Tibial nerve (tissue), 4 donors: ENCODE results near the gene THEMIS. TPM values are rescaled to one million over a fixed set of nuclear protein-coding genes. Genes with fewer than 3 reads are reported as not detected.

ENCODE experiments used
- DNase-seq, 2 donors: peaks; one replicate each; pipeline ENCODE4 v3.0.0-alpha.2; 2019; ENCODE audit warnings: low spot score in 2 of 2
- H3K27ac ChIP-seq, 4 donors: fragments of 200-600 bp; sonication (generic) in 3 of 4; one replicate each; pipeline ENCODE4 v1.5.1; 2017 to 2019; ENCODE audit warnings: mild to moderate bottlenecking in 1 of 4
- H3K27me3 ChIP-seq, 2 donors: fragments of 200-600 bp; sonication (generic) in 1 of 2; one replicate each; pipeline versions ENCODE4 v1.5.1 to v1.6.0; 2017 to 2019
- H3K36me3 ChIP-seq, 3 donors: fragments of 200-600 bp; sonication (generic); one replicate each; pipeline ENCODE4 v1.5.1; 2018 to 2019
- H3K4me1 ChIP-seq, 4 donors: fragments of 200-600 bp; sonication (generic) in 3 of 4; one replicate each; pipeline ENCODE4 v1.5.1; 2017 to 2019
- H3K4me3 ChIP-seq, 4 donors: fragments of 200-600 bp; sonication (generic) in 3 of 4; one replicate each; pipeline ENCODE4 v1.5.1; 2017 to 2019; ENCODE audit warnings: mild to moderate bottlenecking in 1 of 4, moderate library complexity in 1 of 4
- H3K9me3 ChIP-seq, 4 donors: fragments of 200-600 bp; sonication (generic) in 3 of 4; one replicate each; pipeline ENCODE4 v1.5.1; 2017 to 2019
- EP300 ChIP-seq, 2 donors: sonication (generic); formaldehyde crosslinking; IDR thresholded peaks; one replicate each; pipeline ENCODE4 v1.6.1; 2017; ENCODE audit warnings: antibody characterized with exemption in 2 of 2, mild to moderate bottlenecking in 1 of 2
- POLR2A ChIP-seq, 2 donors: fragments of 450-650 bp; IDR thresholded peaks; one replicate each; pipeline ENCODE4 v1.6.1; 2017; ENCODE audit warnings: antibody characterized with exemption in 2 of 2, mild to moderate bottlenecking in 2 of 2, moderate library complexity in 2 of 2
- WGBS, 2 donors: methylation state at CpG; one replicate each; pipeline ENCODE4 v1.1.5; 2018; 5-methylcytosine and 5-hydroxymethylcytosine counted together
- total RNA-seq, 4 donors: library from RNA; depleted of rRNA; stranded (reverse); fragments of >200 nt; gene quantifications; one replicate each; pipeline ENCODE4 v1.1.0, GENCODE V29; 2016
- TF ChIP-seq, protein P1 (sequence below), 5 experiments: fragments of 200-600 bp in 3 of 5; fragments of 450-650 bp in 2 of 5; sonication (generic) in 3 of 5; IDR thresholded peaks; one replicate each; pipeline ENCODE4 v1.5.1; 2016 to 2019; ENCODE audit warnings: antibody characterized with exemption in 5 of 5, mild to moderate bottlenecking in 3 of 5, moderate library complexity in 2 of 5

The THEMIS gene
- total RNA-seq, 4 donors from 2014 or later, result 0.22 to 0.98 (median 0.57) TPM

DNA sequence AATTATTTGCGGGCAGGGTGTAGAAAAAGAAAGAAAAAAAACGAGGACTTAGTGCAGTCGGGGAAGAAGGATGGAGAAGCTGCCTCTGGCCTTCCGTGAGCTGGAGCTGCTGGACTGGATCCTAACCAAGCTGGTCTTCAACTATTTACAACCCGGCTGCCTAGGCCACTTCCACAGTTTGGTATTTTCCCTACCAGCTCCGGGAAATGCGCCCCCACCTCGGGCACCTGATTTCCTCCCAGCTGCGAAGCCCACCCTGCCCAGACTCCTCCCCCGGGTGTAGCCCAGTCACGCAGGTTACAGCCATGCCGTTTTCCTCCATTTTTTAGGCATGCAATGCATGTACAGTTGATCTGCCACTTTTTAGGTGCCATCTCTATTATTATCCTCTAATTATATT, 21.2 kb downstream of the THEMIS start:
- Histone ChIP-seq H3K4me1 (no peaks in the 10 kb centered on the region), H3K4me3 (peak overlapping the region in 1 of 4 donors; percentile 9), H3K9me3 (no peaks in the 10 kb centered on the region), H3K36me3 (no peaks in the 10 kb centered on the region), H3K27me3 (no peaks in the 10 kb centered on the region), H3K27ac (no peak overlapping the region)
- 27 to 30% methylated on average over 12 of the region's 12 CpGs for WGBS, 2 donors
- no peak for DNase-seq
- TF ChIP-seq EP300 (IDR thresholded peaks at IDR 0.05) (no peak), POLR2A (IDR thresholded peaks at IDR 0.05) (no peak)
- TF ChIP-seq, protein P1, sequence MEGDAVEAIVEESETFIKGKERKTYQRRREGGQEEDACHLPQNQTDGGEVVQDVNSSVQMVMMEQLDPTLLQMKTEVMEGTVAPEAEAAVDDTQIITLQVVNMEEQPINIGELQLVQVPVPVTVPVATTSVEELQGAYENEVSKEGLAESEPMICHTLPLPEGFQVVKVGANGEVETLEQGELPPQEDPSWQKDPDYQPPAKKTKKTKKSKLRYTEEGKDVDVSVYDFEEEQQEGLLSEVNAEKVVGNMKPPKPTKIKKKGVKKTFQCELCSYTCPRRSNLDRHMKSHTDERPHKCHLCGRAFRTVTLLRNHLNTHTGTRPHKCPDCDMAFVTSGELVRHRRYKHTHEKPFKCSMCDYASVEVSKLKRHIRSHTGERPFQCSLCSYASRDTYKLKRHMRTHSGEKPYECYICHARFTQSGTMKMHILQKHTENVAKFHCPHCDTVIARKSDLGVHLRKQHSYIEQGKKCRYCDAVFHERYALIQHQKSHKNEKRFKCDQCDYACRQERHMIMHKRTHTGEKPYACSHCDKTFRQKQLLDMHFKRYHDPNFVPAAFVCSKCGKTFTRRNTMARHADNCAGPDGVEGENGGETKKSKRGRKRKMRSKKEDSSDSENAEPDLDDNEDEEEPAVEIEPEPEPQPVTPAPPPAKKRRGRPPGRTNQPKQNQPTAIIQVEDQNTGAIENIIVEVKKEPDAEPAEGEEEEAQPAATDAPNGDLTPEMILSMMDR (IDR thresholded peaks at IDR 0.05), result no peak

DNA sequence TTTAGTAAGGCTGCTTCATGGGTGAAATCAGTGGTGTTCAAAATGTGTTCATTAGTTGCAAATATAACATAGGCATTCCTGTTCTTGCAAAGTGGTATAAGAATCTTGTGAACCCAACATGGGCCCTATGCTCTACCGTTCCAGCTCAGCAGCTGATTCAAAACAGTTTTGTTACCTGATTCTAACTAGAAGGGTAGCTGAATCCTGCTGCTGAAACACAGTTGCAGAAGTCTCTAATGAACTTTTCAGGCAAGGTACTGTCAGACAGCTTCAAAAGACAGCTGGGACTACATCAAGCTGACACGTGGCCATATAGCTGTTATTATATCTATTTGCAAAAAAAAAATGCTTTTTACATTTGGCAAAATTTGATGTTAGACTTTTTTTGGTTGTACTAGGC, 22.7 kb downstream of the THEMIS start:
- Histone ChIP-seq H3K27ac (no peak overlapping the region), H3K36me3 (no peaks in the 10 kb centered on the region), H3K27me3 (no peaks in the 10 kb centered on the region), H3K4me3 (no peak overlapping the region), H3K4me1 (no peaks in the 10 kb centered on the region), H3K9me3 (peaks cover 0 to under 1% (median 0%) of the 10 kb centered on the region in 4 donors)
- TF ChIP-seq, protein P1 (IDR thresholded peaks at IDR 0.05), result no peak
- no peak for TF ChIP-seq POLR2A (IDR thresholded peaks at IDR 0.05)
- WGBS, 2 donors, result 79 to 84% methylated on average over 2 of the region's 2 CpGs
- DNase-seq, result no peak

DNA sequence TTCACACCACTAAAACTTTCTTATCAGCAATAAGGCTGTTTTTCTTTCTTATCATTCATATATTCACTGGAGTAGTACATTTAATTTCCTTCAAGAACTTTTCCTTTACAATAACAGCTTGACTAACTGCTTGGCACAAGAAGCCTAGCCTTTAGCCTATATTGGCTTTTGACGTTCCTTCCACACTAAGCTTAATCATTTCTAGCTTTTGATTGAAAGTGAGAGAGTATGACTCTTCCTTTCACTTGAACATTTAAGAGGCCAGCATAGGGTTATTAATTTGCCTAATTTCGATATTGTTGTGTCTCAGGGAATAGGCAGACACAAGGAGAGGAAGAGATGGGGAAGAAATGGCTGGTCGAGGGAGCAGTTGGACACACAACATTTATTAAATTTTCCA, 23.6 kb downstream of the THEMIS start:
- no peak overlapping the region for H3K4me3 ChIP-seq
- no peaks in the 10 kb centered on the region for H3K4me1 ChIP-seq
- TF ChIP-seq EP300 (IDR thresholded peaks at IDR 0.05) (no peak), POLR2A (IDR thresholded peaks at IDR 0.05) (no peak)
- TF ChIP-seq, protein P1 (IDR thresholded peaks at IDR 0.05), result no peak
- H3K27me3 ChIP-seq, result no peaks in the 10 kb centered on the region
- peaks cover 0 to 8% (median 0%) of the 10 kb centered on the region in 4 donors for H3K9me3 ChIP-seq
- no peak for DNase-seq
- H3K27ac ChIP-seq, result no peak overlapping the region
- H3K36me3 ChIP-seq, result no peaks in the 10 kb centered on the region
- WGBS, 2 donors, result 90 to 92% methylated on average over 3 of the region's 3 CpGs

DNA sequence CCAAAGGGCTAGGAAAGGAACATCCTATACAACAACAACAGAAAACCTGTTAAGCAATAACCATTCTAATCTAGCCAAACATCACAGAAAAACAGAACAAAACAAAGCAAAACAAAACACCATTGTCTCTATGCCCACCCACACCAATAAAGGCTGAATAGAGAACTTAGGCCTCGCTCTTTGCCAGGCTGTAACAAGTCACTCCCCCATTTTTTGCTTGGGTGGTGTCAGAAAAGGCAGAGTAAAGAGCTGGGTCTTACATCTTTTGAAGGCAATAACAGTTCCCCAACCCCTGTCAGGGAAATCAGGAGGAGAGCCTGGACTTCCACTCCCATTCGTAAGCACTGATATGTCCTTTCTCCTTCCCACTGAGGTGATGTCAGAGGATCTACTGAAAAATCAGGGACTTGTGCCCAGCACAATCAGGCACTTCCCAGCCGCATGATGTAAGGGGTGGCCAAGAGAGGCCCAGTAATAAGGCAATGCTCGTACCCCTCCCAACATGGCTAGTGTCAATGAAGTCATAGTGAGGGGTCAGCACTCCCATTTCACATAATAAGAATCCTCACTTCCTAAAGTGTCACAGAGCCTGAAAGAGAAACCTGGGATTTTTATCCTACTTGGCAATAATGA, 31.0 kb downstream of the THEMIS start:
- no peak overlapping the region for H3K4me3 ChIP-seq
- peaks cover 0 to 12% (median 0%) of the 10 kb centered on the region in 4 donors for H3K9me3 ChIP-seq
- no peaks in the 10 kb centered on the region for H3K27me3 ChIP-seq
- no peaks in the 10 kb centered on the region for H3K4me1 ChIP-seq
- WGBS, 2 donors, result 70 to 84% methylated on average over 4 of the region's 4 CpGs
- DNase-seq, result no peak
- no peak for TF ChIP-seq EP300 (IDR thresholded peaks at IDR 0.05)
- TF ChIP-seq POLR2A (IDR thresholded peaks at IDR 0.05), result no peak
- TF ChIP-seq, protein P1 (IDR thresholded peaks at IDR 0.05), result no peak
- no peaks in the 10 kb centered on the region for H3K36me3 ChIP-seq
- no peak overlapping the region for H3K27ac ChIP-seq

DNA sequence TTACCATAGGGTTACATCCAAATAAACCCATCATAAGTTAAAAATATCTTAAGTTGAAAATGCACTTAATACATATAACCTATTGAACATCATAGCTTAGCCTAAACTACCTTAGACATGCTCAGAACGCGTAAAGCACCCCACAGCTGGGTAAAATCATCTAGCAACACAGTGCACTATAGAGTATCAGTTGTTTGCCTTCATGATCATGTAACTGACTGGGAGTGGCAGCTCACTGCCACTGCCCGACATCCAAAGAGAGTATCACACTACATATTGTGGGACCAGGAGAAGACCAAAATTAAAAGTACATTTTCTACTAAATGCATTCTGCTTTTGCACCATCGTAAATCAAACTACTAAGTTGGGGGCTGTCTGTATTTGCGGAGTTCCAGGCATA, 31.7 kb downstream of the THEMIS start:
- WGBS, 2 donors, result 88 to 93% methylated on average over 5 of the region's 5 CpGs
- Histone ChIP-seq H3K36me3 (no peaks in the 10 kb centered on the region), H3K27ac (no peak overlapping the region), H3K9me3 (peaks cover 0 to 12% (median 0%) of the 10 kb centered on the region in 4 donors), H3K4me3 (no peak overlapping the region), H3K27me3 (no peaks in the 10 kb centered on the region), H3K4me1 (no peaks in the 10 kb centered on the region)
- TF ChIP-seq, protein P1 (IDR thresholded peaks at IDR 0.05), result no peak
- TF ChIP-seq POLR2A (IDR thresholded peaks at IDR 0.05) (no peak), EP300 (IDR thresholded peaks at IDR 0.05) (no peak)
- DNase-seq, result no peak
